Renal cortical epithelial cell (primary cell): ENCODE measurements around the gene COA5. TPM values are rescaled to one million over a fixed set of nuclear protein-coding genes. Genes with fewer than 3 reads are reported as not detected.
"Not testable (repeated sequence)": the region's sequence is repeated elsewhere in the genome, so short reads cannot be mapped to it uniquely, and the experiment has no call there.

Experiments used
- DNase-seq: peaks from one replicate; pipeline ENCODE4 v3.0.0-alpha.2; 2011; ENCODE audit warnings: low read depth
- total RNA-seq: library from RNA; depleted of rRNA; stranded (reverse); fragments of >200 nt; gene quantifications from 2 replicates; pipeline ENCODE4 v1.2.3, GENCODE V29; 2014

The COA5 gene
- total RNA-seq, 1 donor from 2014 or later = 51.8 TPM

GRCh38 chr2:98606431-98606830 lies 1.9 kb downstream of the COA5 start:
- DNase-seq = no peak

- no peak for DNase-seq
Observed at GRCh38 chr2:98605076-98605475, 3.2 kb downstream of the COA5 start.

GRCh38 chr2:98604547-98604946 lies 3.8 kb downstream of the COA5 start:
- DNase-seq = no peak

- peak; percentile 49 for DNase-seq
Observed at GRCh38 chr2:98601532-98602132, 6.7 kb downstream of the COA5 start.

- DNase-seq = no peak
Observed at GRCh38 chr2:98598781-98599428, 9.4 kb downstream of the COA5 start.

GRCh38 chr2:98594665-98595064 lies 13.6 kb downstream of the COA5 start:
- not testable (repeated sequence) for DNase-seq

GRCh38 chr2:98592565-98592964 lies 15.7 kb downstream of the COA5 start:
- DNase-seq = no peak

- DNase-seq = no peak
Observed at GRCh38 chr2:98589489-98589888, 18.8 kb downstream of the COA5 start.

GRCh38 chr2:98588880-98589431 lies 19.4 kb downstream of the COA5 start:
- no peak for DNase-seq

- DNase-seq = no peak
Observed at GRCh38 chr2:98586551-98587140, 21.7 kb downstream of the COA5 start.

GRCh38 chr2:98585386-98585785 lies 22.9 kb downstream of the COA5 start:
- no peak for DNase-seq

GRCh38 chr2:98583816-98584618 lies 24.3 kb downstream of the COA5 start:
- DNase-seq = no peak

GRCh38 chr2:98583276-98583675 lies 25.0 kb downstream of the COA5 start:
- DNase-seq = no peak

GRCh38 chr2:98582523-98582922 lies 25.8 kb downstream of the COA5 start:
- DNase-seq = no peak

- DNase-seq = no peak
Observed at GRCh38 chr2:98580656-98581284, 27.5 kb downstream of the COA5 start.

GRCh38 chr2:98579926-98580325 lies 28.4 kb downstream of the COA5 start:
- no peak for DNase-seq

GRCh38 chr2:98578231-98578630 lies 30.1 kb downstream of the COA5 start:
- DNase-seq = no peak

GRCh38 chr2:98577313-98577712 lies 31.0 kb downstream of the COA5 start:
- no peak for DNase-seq

GRCh38 chr2:98576666-98577312 lies 31.5 kb downstream of the COA5 start:
- no peak for DNase-seq

- DNase-seq = no peak
Observed at GRCh38 chr2:98573426-98573825, 34.9 kb downstream of the COA5 start.

- DNase-seq = no peak
Observed at GRCh38 chr2:98572676-98573075, 35.6 kb downstream of the COA5 start.
